AG10803 (cell line): ENCODE measurements around the gene MOB1B.
A peak's percentile ranks its signal among the peaks of the same experiment; 100 is the strongest.
"Not testable (repeated sequence)": the region's sequence is repeated elsewhere in the genome, so short reads cannot be mapped to it uniquely, and the experiment has no call there.

Experiments used
- DNase-seq: peaks from one replicate; pipeline ENCODE4 v3.0.0; 2010; ENCODE audit warnings: low read depth
- H3K4me3 ChIP-seq: 2 replicates; pipeline ENCODE4 v1.5.1; 2011; ENCODE audit warnings: mild to moderate bottlenecking, low read length, control low read depth
- TF ChIP-seq, protein P1 (sequence below): conservative IDR thresholded peaks from 2 replicates; pipeline ENCODE4 v1.5.1; 2011; ENCODE audit warnings: mild to moderate bottlenecking, low read length, control low read depth, inconsistent platforms

The MOB1B gene

DNA sequence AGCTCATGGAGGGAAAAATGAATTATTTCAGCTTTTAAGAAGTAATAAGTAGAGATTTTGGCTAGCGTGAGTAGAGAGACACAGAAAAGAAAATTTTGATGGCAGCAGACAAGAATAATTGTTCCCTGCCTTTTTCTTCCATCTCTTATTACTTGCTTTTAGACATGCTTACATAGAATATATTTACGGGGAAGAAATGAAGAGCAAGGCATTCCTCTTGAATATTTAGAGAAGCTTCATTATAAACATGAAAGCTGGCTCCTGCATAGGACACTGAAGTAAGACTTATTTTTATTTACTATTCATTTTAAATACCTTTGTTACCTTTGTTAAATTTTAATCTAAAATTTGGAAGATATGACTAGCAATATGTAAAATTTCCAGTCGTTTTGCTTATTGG is 123.5 kb downstream of the MOB1B start:
- H3K4me3 ChIP-seq: no peak overlapping the region
- no peak for DNase-seq
- TF ChIP-seq, protein P1, sequence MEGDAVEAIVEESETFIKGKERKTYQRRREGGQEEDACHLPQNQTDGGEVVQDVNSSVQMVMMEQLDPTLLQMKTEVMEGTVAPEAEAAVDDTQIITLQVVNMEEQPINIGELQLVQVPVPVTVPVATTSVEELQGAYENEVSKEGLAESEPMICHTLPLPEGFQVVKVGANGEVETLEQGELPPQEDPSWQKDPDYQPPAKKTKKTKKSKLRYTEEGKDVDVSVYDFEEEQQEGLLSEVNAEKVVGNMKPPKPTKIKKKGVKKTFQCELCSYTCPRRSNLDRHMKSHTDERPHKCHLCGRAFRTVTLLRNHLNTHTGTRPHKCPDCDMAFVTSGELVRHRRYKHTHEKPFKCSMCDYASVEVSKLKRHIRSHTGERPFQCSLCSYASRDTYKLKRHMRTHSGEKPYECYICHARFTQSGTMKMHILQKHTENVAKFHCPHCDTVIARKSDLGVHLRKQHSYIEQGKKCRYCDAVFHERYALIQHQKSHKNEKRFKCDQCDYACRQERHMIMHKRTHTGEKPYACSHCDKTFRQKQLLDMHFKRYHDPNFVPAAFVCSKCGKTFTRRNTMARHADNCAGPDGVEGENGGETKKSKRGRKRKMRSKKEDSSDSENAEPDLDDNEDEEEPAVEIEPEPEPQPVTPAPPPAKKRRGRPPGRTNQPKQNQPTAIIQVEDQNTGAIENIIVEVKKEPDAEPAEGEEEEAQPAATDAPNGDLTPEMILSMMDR: no peak

GRCh38 chr4:71026086-71026485 is 123.9 kb downstream of the MOB1B start:
- DNase-seq: peak; percentile 81
- TF ChIP-seq, protein P1: no peak
- H3K4me3 ChIP-seq: no peak overlapping the region

DNA sequence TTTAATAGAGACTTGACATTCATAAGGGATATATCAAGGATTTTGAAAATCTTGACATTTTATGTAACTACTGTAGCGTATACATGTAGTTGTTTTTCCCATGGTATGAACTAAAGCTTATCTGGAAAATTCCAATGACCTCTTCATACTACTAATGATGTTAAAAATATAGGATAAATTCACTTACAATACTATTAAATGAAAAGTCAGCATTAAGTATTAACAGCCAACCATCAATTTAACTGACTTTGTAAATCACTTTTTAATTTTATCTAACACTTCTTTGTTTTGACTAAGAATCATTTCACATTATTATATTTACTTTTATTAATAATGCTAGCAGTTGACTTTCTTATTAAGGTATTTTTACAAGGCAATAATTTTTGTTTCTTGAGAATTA is 125.4 kb downstream of the MOB1B start:
- no peak for DNase-seq
- TF ChIP-seq, protein P1: no peak
- H3K4me3 ChIP-seq: no peak overlapping the region

- TF ChIP-seq, protein P1: no peak
- no peak overlapping the region for H3K4me3 ChIP-seq
- DNase-seq: no peak
These were observed 127.3 kb downstream of the MOB1B start for GRCh38 chr4:71029504-71029903.

- DNase-seq: peak; percentile 82
- not testable (repeated sequence) for H3K4me3 ChIP-seq
These were observed 129.9 kb downstream of the MOB1B start for GRCh38 chr4:71032106-71032505.
